Measurements from ENCODE around the gene BCKDHA. TPM values are rescaled to one million over a fixed set of nuclear protein-coding genes. Genes with fewer than 3 reads are reported as not detected.

BCKDHA gene
- total RNA-seq, 2 experiments from 2014 or later: 16.8 to 66.4 TPM

DNA sequence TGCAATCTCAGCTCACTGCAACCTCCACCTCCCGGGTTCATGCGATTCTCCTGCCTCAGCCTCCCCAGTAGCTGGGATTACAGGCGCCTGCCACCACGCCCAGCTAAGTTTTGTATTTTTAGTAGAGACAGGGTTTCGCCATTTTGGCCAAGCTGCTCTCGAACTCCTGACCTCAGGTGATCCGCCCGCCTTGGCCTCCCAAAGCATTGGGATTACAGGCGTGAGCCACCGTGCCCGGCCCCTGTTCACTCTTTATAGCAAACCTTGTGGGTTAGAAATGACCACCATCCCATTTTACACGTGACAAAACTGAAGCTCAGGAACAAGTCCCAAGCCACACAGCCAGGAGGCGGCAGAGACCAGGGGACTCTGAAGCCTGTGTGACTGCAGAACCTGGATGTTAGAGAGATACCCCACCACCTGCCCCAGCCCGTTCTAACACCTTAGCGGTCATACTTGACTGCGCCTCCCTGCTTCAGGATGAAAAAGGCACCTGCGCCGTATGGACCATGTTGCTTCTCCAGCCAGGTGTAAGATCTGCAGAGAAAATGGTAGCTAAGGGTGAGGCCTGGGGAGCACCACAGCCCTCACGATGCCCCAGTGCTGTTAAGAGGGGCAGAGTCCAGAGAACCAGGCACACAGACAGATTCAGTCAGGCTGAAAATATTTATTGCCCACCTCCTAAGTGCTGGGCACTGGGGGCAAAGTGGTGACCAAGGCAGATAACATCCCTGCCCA, 38.5 kb downstream of the BCKDHA start:
- no peak overlapping the region for H3K27ac ChIP-seq (ENCODE audit: low read depth, low read length, poor library complexity, severe bottlenecking)
- no peaks in the 10 kb centered on the region for H4K20me1 ChIP-seq (ENCODE audit: insufficient read depth, low read length)
- peaks cover 40% of the 10 kb centered on the region for H3K36me3 ChIP-seq (ENCODE audit: insufficient read depth, low read length)
- H3K9me3 ChIP-seq (ENCODE audit: low read length): no peaks in the 10 kb centered on the region
- BruUV-seq (replicated peaks): no TSS peak
- no peak for TF ChIP-seq EZH2phosphoT487 (IDR thresholded peaks at IDR 0.05; ENCODE audit: borderline replicate concordance, low read depth, low read length)
- TF ChIP-seq, protein P1, sequence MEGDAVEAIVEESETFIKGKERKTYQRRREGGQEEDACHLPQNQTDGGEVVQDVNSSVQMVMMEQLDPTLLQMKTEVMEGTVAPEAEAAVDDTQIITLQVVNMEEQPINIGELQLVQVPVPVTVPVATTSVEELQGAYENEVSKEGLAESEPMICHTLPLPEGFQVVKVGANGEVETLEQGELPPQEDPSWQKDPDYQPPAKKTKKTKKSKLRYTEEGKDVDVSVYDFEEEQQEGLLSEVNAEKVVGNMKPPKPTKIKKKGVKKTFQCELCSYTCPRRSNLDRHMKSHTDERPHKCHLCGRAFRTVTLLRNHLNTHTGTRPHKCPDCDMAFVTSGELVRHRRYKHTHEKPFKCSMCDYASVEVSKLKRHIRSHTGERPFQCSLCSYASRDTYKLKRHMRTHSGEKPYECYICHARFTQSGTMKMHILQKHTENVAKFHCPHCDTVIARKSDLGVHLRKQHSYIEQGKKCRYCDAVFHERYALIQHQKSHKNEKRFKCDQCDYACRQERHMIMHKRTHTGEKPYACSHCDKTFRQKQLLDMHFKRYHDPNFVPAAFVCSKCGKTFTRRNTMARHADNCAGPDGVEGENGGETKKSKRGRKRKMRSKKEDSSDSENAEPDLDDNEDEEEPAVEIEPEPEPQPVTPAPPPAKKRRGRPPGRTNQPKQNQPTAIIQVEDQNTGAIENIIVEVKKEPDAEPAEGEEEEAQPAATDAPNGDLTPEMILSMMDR (conservative IDR thresholded peaks at IDR 0.05; ENCODE audit: low read length): no peak
- H2AFZ ChIP-seq (ENCODE audit: low read length): no peak overlapping the region
- DNase-seq (ENCODE audit: low spot score): no peak
- ChIA-PET CTCF (ENCODE audit: unreplicated experiment) (interaction anchor here (0.8 kb wide), 1 partner anchor 13 kb away, joined by 6 read pairs; no protein-coding TSS in a partner anchor), POLR2A (interaction anchor here (0.6 kb wide), 1 partner anchor 1000 kb away, joined by 5 read pairs; no protein-coding TSS in a partner anchor)
- H3K79me2 ChIP-seq (ENCODE audit: insufficient read depth, low read depth, low read length): peaks cover 16% of the 10 kb centered on the region; the same call in 1 of the 2 replicates
- H3K9me2 ChIP-seq (ENCODE audit: insufficient read depth, low read length): no peaks in the 10 kb centered on the region
- no peak overlapping the region for H3K4me2 ChIP-seq (ENCODE audit: low read length)
- peaks cover 12% of the 10 kb centered on the region for H3K4me1 ChIP-seq (ENCODE audit: insufficient read depth, low read length, poor library complexity, severe bottlenecking)
- intact Hi-C loops (cut with micrococcal nuclease; ENCODE audit: unreplicated experiment): no loop called here
- H3K4me3 ChIP-seq (ENCODE audit: low read depth, low read length, poor library complexity, severe bottlenecking): no peak overlapping the region

DNA sequence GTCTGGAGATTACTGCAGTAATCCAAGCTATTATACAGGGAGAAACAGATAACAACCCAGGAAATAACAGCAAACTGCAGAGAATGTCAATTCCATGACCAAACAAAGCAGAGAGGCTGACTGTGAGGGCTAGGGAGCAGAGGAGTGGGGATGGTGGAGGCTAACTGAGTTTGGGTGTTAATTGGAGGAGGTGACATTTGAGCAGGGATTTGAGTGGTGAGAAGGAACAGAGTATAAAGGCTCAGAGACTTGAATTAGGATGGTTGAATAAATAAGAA, 39.0 kb downstream of the BCKDHA start:
- Histone ChIP-seq H3K36me3 (ENCODE audit: insufficient read depth, low read length) (peaks cover 36% of the 10 kb centered on the region), H3K4me1 (ENCODE audit: insufficient read depth, low read length, poor library complexity, severe bottlenecking) (peaks cover 12% of the 10 kb centered on the region), H3K9me3 (ENCODE audit: low read length) (no peaks in the 10 kb centered on the region), H3K4me2 (ENCODE audit: low read length) (no peak overlapping the region), H3K79me2 (ENCODE audit: insufficient read depth, low read depth, low read length) (peaks cover 16% of the 10 kb centered on the region; the same call in 1 of the 2 replicates), H4K20me1 (ENCODE audit: insufficient read depth, low read length) (no peaks in the 10 kb centered on the region), H3K4me3 (ENCODE audit: low read depth, low read length, poor library complexity, severe bottlenecking) (no peak overlapping the region), H3K9me2 (ENCODE audit: insufficient read depth, low read length) (no peaks in the 10 kb centered on the region), H3K27ac (ENCODE audit: low read depth, low read length, poor library complexity, severe bottlenecking) (no peak overlapping the region), H2AFZ (ENCODE audit: low read length) (no peak overlapping the region)
- TF ChIP-seq, protein P1 (conservative IDR thresholded peaks at IDR 0.05; ENCODE audit: low read length): no peak
- TF ChIP-seq EZH2phosphoT487 (IDR thresholded peaks at IDR 0.05; ENCODE audit: borderline replicate concordance, low read depth, low read length): no peak
- CTCF ChIA-PET (ENCODE audit: unreplicated experiment): no interaction called here
- DNase-seq (ENCODE audit: low spot score): no peak
- POLR2A ChIA-PET: interaction anchor here (0.6 kb wide), 1 partner anchor 1000 kb away, joined by 5 read pairs; no protein-coding TSS in a partner anchor
- intact Hi-C loops (cut with micrococcal nuclease; ENCODE audit: unreplicated experiment): no loop called here
- BruUV-seq (replicated peaks): no TSS peak

All from OCI-LY7 (cell line).